ENCODE results near the gene MVP.

Gene MVP

GRCh38 chr16:29804455-29805231 lies 15.6 kb upstream of the MVP start:
- peak; percentile 34 for DNase-seq (ENCODE audit: low read depth)

DNA sequence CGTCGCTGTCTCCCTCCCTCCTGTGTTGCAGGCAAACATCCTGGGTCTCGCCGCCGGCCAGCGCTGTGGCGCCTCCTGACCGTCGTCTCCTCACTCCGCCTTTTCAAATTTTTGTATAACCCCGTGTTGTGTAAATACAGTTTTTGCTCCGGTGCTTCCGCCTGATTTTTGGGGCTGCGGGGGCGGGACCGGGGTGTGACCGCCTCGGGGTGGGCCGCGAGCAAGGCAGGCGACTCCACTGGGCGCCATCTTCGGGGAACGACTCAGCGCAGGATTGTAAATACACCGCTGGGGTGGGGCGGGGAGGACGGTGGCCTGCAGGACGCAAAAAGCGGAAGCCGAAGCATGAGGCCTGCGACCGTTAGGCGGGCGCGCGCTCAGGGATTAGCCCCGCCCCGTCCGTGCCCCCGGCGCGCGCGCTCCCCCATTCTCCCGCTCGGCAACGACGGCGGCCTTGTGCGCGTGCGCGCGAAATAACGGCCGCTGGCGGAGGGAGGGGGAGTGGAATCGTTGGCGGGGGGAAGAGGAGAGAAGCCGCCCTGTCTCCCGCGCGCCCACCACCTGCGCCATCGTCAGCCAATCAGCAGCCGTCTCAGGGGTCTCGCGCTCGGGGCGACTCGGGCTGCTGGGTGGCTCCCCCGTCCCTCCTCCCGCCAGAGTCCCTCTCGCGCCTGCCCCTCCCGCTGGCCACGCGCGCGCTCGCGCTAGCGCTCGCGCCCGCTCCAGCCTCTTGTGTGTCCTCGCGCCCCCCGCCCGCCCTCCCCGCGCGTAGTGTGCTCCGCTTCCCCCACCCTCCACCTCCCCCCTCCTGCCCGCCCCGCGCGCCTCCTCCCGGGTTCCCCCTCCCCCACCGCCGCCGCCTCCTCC lies 14.8 kb upstream of the MVP start:
- peak; percentile 98 for DNase-seq (ENCODE audit: low read depth)

- DNase-seq (ENCODE audit: low read depth) = no peak
Observed at GRCh38 chr16:29806099-29806579, 14.1 kb upstream of the MVP start, which contains the start of gene MAZ. Gene MAZ (plus strand): TSS chr16:29806529. CDS start chr16:29806702, 173 bp downstream.

GRCh38 chr16:29806641-29807425 lies 13.4 kb upstream of the MVP start:
- DNase-seq (ENCODE audit: low read depth) = no peak

DNA sequence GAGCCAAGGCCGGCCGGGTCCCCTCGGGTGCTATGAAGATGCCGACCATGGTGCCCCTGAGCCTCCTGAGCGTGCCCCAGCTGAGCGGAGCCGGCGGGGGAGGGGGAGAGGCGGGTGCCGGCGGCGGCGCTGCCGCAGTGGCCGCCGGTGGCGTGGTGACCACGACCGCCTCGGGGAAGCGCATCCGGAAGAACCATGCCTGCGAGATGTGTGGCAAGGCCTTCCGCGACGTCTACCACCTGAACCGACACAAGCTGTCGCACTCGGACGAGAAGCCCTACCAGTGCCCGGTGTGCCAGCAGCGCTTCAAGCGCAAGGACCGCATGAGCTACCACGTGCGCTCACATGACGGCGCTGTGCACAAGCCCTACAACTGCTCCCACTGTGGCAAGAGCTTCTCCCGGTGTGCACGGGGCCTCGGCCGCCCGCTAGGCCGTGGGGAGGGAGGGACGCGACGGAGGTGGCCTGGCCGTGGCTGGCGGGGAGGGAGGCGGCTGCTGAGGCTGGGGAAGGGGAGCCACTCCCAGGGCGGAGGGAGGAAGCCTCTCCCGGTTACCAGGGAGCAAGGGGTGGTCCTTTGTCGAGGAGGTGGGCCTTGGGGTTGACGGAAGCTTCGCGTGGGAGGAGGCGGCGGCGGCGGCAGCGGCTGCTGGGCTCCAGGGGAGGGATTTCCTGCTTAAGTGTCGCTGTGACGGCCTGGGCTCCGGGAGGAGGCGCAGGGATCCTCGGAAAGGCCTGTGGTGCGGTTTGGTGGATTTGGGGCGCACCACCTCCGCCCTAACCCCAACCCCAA lies 12.6 kb upstream of the MVP start:
- peak; percentile 96 for DNase-seq (ENCODE audit: low read depth)

- DNase-seq (ENCODE audit: low read depth) = no peak
Observed at GRCh38 chr16:29808219-29808900, 11.9 kb upstream of the MVP start.

GRCh38 chr16:29809031-29809747 lies 11.1 kb upstream of the MVP start:
- no peak for DNase-seq (ENCODE audit: low read depth)

GRCh38 chr16:29809850-29810698 lies 10.2 kb upstream of the MVP start:
- DNase-seq (ENCODE audit: low read depth) = no peak

GRCh38 chr16:29810699-29811169 lies 9.5 kb upstream of the MVP start:
- no peak for DNase-seq (ENCODE audit: low read depth)

- peak; percentile 98 for DNase-seq (ENCODE audit: low read depth)
Observed at GRCh38 chr16:29811170-29811895, 8.9 kb upstream of the MVP start.

DNA sequence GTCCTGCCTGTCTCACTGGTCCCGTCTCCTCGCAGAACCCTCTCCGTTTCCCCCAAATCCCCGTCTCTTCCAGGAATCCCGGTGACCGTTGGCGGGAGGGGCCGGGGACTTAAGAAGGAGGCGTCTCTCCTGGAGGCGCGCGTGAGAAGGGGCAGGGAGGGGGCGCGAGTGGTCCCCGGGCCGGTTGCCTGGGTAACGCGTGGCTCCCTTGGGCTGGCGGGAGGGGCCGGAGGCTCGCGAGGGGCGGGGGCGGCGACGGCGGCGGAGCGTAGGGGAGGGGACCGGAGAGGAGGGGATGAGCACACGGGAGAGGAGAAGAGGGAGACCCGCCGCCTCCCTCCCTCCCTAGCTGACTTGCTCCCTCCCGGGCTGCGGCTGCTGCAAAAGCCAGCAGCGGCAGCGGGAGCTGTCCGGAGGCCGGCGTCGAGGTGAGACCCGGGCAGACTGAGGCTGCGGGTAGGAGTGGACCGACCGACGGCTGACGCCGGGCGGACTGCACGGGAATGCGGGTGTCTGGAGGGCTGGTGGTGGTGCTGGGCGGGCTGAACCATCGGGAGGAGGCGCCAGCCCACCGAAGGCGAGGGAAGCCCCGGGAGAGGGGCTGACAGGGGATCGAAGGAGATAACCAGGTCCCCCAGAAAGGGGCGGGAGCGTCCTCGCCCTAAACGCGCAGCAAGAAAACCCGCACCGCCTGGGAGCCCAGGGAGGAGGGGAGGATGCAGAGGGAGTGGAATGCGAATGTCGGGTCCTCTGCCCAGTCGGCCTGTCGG lies 8.2 kb upstream of the MVP start, which contains the start of gene PRRT2:
PRRT2 (plus strand) TSS at position 298 of the 770 bp plus-strand sequence. CDS start 862 bp downstream, outside the sequence.
- DNase-seq (ENCODE audit: low read depth) = peak; percentile 54

DNA sequence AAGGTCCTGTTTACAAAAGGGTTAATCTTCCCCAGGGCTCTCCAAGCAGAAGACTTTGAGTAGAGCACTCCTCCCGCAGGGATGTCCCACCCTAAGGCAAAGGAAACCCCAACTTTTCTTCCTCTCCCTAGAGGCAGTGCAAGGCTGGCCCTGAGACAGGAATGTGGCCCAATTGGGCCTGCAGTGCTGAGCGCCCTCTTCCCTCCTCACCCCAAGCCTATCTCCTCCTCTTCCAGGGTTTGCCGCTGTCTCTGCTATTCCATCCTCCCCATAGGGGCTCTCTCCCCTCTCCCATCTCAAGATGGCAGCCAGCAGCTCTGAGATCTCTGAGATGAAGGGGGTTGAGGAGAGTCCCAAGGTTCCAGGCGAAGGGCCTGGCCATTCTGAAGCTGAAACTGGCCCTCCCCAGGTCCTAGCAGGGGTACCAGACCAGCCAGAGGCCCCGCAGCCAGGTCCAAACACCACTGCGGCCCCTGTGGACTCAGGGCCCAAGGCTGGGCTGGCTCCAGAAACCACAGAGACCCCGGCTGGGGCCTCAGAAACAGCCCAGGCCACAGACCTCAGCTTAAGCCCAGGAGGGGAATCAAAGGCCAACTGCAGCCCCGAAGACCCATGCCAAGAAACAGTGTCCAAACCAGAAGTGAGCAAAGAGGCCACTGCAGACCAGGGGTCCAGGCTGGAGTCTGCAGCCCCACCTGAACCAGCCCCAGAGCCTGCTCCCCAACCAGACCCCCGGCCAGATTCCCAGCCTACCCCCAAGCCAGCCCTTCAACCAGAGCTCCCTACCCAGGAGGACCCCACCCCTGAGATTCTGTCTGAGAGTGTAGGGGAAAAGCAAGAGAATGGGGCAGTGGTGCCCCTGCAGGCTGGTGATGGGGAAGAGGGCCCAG lies 7.3 kb upstream of the MVP start:
- DNase-seq (ENCODE audit: low read depth) = no peak

DNA sequence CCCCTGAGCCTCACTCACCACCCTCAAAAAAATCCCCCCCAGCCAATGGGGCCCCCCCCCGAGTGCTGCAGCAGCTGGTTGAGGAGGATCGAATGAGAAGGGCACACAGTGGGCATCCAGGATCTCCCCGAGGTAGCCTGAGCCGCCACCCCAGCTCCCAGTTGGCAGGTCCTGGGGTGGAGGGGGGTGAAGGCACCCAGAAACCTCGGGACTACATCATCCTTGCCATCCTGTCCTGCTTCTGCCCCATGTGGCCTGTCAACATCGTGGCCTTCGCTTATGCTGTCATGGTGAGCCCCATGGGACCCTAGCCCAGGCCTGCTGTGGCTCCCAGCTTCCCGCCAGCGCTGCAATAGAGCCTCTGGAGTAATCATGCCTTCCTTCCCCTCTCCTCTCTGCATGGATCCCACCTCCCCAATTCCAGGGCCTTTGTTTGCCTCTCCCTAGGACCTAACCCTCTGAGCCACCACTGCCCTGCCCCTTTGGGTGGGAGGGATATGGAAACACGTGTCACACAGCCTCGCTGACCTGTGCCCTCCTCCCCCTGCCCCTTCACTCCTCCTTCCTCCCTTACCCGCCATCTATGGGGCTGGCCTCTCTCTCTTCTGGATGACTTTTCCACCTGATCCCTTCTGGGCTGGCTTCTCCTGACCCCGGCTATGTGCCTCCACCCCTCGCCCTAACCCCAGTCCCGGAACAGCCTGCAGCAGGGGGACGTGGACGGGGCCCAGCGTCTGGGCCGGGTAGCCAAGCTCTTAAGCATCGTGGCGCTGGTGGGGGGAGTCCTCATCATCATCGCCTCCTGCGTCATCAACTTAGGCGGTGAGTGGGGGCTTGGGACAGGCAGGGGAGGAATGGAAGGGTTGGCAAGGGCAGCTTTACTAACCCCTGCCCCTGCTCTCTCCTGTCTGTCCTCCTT lies 6.4 kb upstream of the MVP start:
- DNase-seq (ENCODE audit: low read depth) = no peak

DNA sequence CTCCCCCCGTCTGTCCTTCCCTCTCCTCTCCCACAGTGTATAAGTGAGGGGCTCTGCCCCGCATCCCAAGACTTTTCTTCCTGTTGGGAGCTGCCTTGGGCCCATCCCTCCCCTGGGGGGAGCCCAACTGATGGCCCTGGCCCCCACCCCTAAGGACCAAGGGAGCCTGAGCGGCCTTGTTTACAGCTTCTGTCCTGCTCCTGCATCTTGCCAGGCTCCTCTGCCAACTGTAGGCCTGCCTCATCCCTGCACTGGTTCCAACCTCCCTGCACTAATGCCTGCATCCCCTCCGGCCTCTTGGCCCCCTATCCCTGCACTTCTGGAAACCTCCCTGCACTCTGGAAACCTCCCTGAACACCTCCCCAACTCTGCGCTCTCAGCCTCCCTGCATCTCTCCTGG lies 5.7 kb upstream of the MVP start:
- no peak for DNase-seq (ENCODE audit: low read depth)

DNA sequence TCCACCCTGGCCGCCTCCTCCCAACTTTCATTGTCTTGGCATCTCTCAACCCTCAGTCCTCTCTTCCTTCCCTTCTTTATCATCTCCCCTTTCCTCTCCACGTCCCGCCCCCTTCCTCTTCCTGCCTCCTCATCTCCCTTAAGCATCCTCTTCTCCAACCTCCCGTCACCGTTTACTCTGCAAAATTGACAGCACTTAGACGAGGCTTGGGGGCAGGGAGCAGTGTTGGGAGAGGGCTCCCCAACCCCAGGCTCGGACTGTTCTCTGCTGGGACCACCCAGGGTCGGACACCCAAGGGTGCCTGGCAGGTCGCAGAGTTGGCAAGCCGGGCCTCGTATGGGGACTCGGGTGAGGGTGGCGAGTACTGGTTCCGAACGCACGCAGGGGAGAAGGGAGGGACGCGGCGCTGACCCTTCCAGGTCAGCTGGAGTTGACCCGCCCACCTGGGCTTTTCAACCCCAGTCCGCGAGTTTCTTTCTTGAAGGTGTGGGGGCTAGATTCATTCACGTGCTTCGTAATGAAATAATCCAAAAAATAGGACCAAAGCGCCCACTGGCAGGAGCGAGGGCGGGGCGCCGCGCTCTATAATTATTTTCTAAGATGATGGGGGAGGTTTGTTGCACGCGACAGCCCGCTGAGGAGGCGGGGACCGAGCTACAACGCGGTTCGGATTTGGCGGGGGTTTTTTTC lies 5.1 kb upstream of the MVP start:
- DNase-seq (ENCODE audit: low read depth) = no peak
